Activated CD8-positive, alpha-beta memory T cell treated with anti-CD3 and anti-CD28 coated beads, Interleukin-2, amount 50 U/mL, for 4 hours (primary cell): ENCODE results near the gene SMCP.

Experiments used
- DNase-seq: peaks from one replicate; pipeline ENCODE4 v3.0.0-alpha.2; 2020

The SMCP gene

GRCh38 chr1:152878042-152878441 is at the start of gene SMCP:
Gene SMCP, plus strand, starts transcription at chr1:152878322. Its CDS starts 6,101 bp downstream, at chr1:152884423.
- DNase-seq = no peak

- no peak for DNase-seq
Measured at GRCh38 chr1:152836870-152837269, 41.3 kb upstream of the SMCP start.

- no peak for DNase-seq
Measured at GRCh38 chr1:152842556-152842955, 35.6 kb upstream of the SMCP start, which contains the start of gene LCE6A. Gene LCE6A, plus strand, starts transcription at chr1:152842856. Its CDS starts 665 bp downstream, at chr1:152843521.

- DNase-seq = no peak
Measured at GRCh38 chr1:152855661-152856060, 22.5 kb upstream of the SMCP start.

- DNase-seq = no peak
Measured at GRCh38 chr1:152858062-152858461, 20.1 kb upstream of the SMCP start.

- no peak for DNase-seq
Measured at GRCh38 chr1:152859696-152860095, 18.4 kb upstream of the SMCP start, which contains the start of gene LCE7A. Gene LCE7A, plus strand, starts transcription at chr1:152859996. Its CDS starts 702 bp downstream, at chr1:152860698.

- DNase-seq = no peak
Measured at GRCh38 chr1:152860129-152860528, 18.0 kb upstream of the SMCP start.

GRCh38 chr1:152861374-152861773 is 16.7 kb upstream of the SMCP start:
- DNase-seq = no peak

GRCh38 chr1:152864443-152864842 is 13.7 kb upstream of the SMCP start:
- no peak for DNase-seq

GRCh38 chr1:152866321-152866720 is 11.8 kb upstream of the SMCP start:
- no peak for DNase-seq

GRCh38 chr1:152869808-152870419 is 8.2 kb upstream of the SMCP start:
- peak; percentile 47 for DNase-seq

- no peak for DNase-seq
Measured at GRCh38 chr1:152870831-152871730, 7.0 kb upstream of the SMCP start.

GRCh38 chr1:152871731-152872126 is 6.4 kb upstream of the SMCP start:
- DNase-seq = no peak

- DNase-seq = no peak
Measured at GRCh38 chr1:152873495-152873894, 4.6 kb upstream of the SMCP start.

- no peak for DNase-seq
Measured at GRCh38 chr1:152876827-152877226, 1.3 kb upstream of the SMCP start.

GRCh38 chr1:152879559-152880198 is 1.6 kb downstream of the SMCP start:
- no peak for DNase-seq

- no peak for DNase-seq
Measured at GRCh38 chr1:152880316-152880715, 2.2 kb downstream of the SMCP start.

GRCh38 chr1:152880907-152881306 is 2.8 kb downstream of the SMCP start:
- DNase-seq = no peak

- no peak for DNase-seq
Measured at GRCh38 chr1:152884085-152884484, 6.0 kb downstream of the SMCP start.

GRCh38 chr1:152884506-152884905 is 6.4 kb downstream of the SMCP start:
- DNase-seq = no peak

- DNase-seq = no peak
Measured at GRCh38 chr1:152884966-152885624, 7.0 kb downstream of the SMCP start.

GRCh38 chr1:152886085-152886484 is 8.0 kb downstream of the SMCP start:
- no peak for DNase-seq
